DOHH2 (cell line): ENCODE results near the gene TEX29.

Source experiments
- H3F3A ChIP-seq: fragments of 200-600 bp; sonication (generic), shearing (Covaris generic); 2 replicates; pipeline ENCODE4 v1.6.0; 2016; ENCODE audit warnings: antibody characterized with exemption, mild to moderate bottlenecking; ENCODE audit not compliant: control insufficient read depth, insufficient read depth
- H3K27ac ChIP-seq: fragments of 200-600 bp; sonication (generic); 2 replicates; pipeline ENCODE4 v1.5.1; 2014; ENCODE audit warnings: low read depth, mild to moderate bottlenecking, low read length, moderate library complexity
- H3K27me3 ChIP-seq: fragments of 200-600 bp; sonication (generic); 2 replicates; pipeline ENCODE4 v1.6.1; 2014; ENCODE audit warnings: mild to moderate bottlenecking, low read length, mixed read lengths; ENCODE audit not compliant: control insufficient read depth
- H3K36me3 ChIP-seq: fragments of 200-600 bp; sonication (generic); 2 replicates; pipeline ENCODE4 v1.6.1; 2014; ENCODE audit warnings: mild to moderate bottlenecking, low read length, moderate library complexity, mixed read lengths; ENCODE audit not compliant: control insufficient read depth
- H3K4me1 ChIP-seq: fragments of 200-600 bp; sonication (generic); 2 replicates; pipeline ENCODE4 v1.6.1; 2014; ENCODE audit warnings: mild to moderate bottlenecking, low read length, mixed read lengths; ENCODE audit not compliant: control insufficient read depth
- H3K4me2 ChIP-seq: fragments of 200-600 bp; sonication (generic); 2 replicates; pipeline ENCODE4 v1.6.0; 2014; ENCODE audit warnings: mild to moderate bottlenecking, low read length, moderate library complexity
- H3K4me3 ChIP-seq: fragments of 200-600 bp; sonication (generic); 2 replicates; pipeline ENCODE4 v1.5.1; 2014; ENCODE audit warnings: mild to moderate bottlenecking, low read length, mixed read lengths
- H3K79me2 ChIP-seq: fragments of 200-600 bp; sonication (generic); 2 replicates; pipeline ENCODE4 v1.6.1; 2014; ENCODE audit warnings: mild to moderate bottlenecking, low read length, mixed read lengths; ENCODE audit not compliant: control insufficient read depth
- H3K9me2 ChIP-seq: fragments of 200-600 bp; sonication (generic); replicated peaks from 2 replicates; pipeline ENCODE4 v1.6.1; 2014; ENCODE audit warnings: mild to moderate bottlenecking, low read length, mixed read lengths; ENCODE audit not compliant: control insufficient read depth
- H3K9me3 ChIP-seq: fragments of 200-600 bp; sonication (generic); 2 replicates; pipeline ENCODE4 v1.6.1; 2014; ENCODE audit warnings: antibody characterized with exemption, low read length, mixed read lengths; ENCODE audit not compliant: control insufficient read depth, insufficient read depth
- H4K20me1 ChIP-seq: fragments of 200-600 bp; sonication (generic); 2 replicates; pipeline ENCODE4 v1.6.0; 2014; ENCODE audit warnings: low read depth, mild to moderate bottlenecking, antibody characterized with exemption, low read length, moderate library complexity; ENCODE audit not compliant: control insufficient read depth, insufficient read depth
- EZH2phosphoT487 ChIP-seq: fragments of 200-600 bp; sonication (generic); IDR thresholded peaks from 2 replicates; pipeline ENCODE4 v1.6.1; 2017; ENCODE audit warnings: borderline replicate concordance, mild to moderate bottlenecking, antibody characterized with exemption, low read length, moderate library complexity, mixed read lengths
- TF ChIP-seq, protein P1 (sequence below): fragments of 200-600 bp; sonication (generic); IDR thresholded peaks from one replicate; pipeline ENCODE4 v1.5.1; 2014; ENCODE audit warnings: antibody characterized with exemption, mild to moderate bottlenecking, low read depth, low read length; ENCODE audit not compliant: poor library complexity, severe bottlenecking

Gene TEX29

GRCh38 chr13:111328574-111329410 lies 8.3 kb downstream of the TEX29 start:
- no peaks in the 10 kb centered on the region for H3K9me2 ChIP-seq
- no peaks in the 10 kb centered on the region for H3K9me3 ChIP-seq
- TF ChIP-seq EZH2phosphoT487: no peak
- TF ChIP-seq, protein P1, sequence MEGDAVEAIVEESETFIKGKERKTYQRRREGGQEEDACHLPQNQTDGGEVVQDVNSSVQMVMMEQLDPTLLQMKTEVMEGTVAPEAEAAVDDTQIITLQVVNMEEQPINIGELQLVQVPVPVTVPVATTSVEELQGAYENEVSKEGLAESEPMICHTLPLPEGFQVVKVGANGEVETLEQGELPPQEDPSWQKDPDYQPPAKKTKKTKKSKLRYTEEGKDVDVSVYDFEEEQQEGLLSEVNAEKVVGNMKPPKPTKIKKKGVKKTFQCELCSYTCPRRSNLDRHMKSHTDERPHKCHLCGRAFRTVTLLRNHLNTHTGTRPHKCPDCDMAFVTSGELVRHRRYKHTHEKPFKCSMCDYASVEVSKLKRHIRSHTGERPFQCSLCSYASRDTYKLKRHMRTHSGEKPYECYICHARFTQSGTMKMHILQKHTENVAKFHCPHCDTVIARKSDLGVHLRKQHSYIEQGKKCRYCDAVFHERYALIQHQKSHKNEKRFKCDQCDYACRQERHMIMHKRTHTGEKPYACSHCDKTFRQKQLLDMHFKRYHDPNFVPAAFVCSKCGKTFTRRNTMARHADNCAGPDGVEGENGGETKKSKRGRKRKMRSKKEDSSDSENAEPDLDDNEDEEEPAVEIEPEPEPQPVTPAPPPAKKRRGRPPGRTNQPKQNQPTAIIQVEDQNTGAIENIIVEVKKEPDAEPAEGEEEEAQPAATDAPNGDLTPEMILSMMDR: no peak
- H3K4me3 ChIP-seq: no peak overlapping the region
- no peaks in the 10 kb centered on the region for H3K79me2 ChIP-seq
- H3K27me3 ChIP-seq: no peaks in the 10 kb centered on the region
- H3F3A ChIP-seq: no peaks in the 10 kb centered on the region
- H3K27ac ChIP-seq: no peak overlapping the region
- no peaks in the 10 kb centered on the region for H3K36me3 ChIP-seq
- no peaks in the 10 kb centered on the region for H4K20me1 ChIP-seq
- no peaks in the 10 kb centered on the region for H3K4me1 ChIP-seq
- H3K4me2 ChIP-seq: no peak overlapping the region

GRCh38 chr13:111329641-111330040 lies 9.2 kb downstream of the TEX29 start:
- Histone ChIP-seq H3K36me3 (no peaks in the 10 kb centered on the region), H3K27ac (no peak overlapping the region), H3K4me3 (no peak overlapping the region), H3K79me2 (no peaks in the 10 kb centered on the region), H3K4me1 (no peaks in the 10 kb centered on the region), H3K4me2 (no peak overlapping the region), H3K27me3 (no peaks in the 10 kb centered on the region), H4K20me1 (no peaks in the 10 kb centered on the region), H3K9me2 (no peaks in the 10 kb centered on the region), H3K9me3 (no peaks in the 10 kb centered on the region), H3F3A (no peaks in the 10 kb centered on the region)
- no peak for TF ChIP-seq EZH2phosphoT487
- TF ChIP-seq, protein P1: no peak

DNA sequence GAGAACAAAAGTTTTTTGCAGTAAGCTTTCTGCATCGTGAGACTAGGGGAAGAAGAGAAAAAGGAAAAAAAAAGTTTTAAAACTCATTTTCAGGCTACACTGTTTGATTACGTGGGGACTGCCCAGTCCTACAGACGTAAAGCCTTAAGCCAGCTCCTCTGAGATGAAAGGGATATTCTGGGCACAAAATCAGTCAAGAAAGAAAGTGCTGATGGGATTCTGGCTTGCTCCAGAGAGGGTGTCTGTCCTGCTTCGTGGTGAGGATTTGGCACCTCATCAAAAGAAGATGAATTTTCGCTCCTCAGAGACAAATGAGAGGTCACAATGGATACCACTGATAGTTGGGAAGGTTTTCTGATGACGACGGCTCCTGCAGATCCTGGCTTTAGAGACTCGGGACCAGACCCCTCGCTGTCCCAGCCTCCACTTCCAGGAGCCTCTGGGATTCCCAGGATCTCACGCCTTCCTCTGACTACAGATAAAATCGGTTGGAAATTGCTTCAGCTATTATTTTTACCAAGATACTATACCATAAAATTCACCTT lies 9.7 kb downstream of the TEX29 start:
- H3K27me3 ChIP-seq: no peaks in the 10 kb centered on the region
- no peaks in the 10 kb centered on the region for H3K4me1 ChIP-seq

More for the DNA sequence above, 9.7 kb downstream of the TEX29 start:
- Histone ChIP-seq H3K9me3 (no peaks in the 10 kb centered on the region), H3K9me2 (no peaks in the 10 kb centered on the region), H3K4me2 (no peak overlapping the region), H3K4me3 (no peak overlapping the region), H3K27ac (no peak overlapping the region), H4K20me1 (no peaks in the 10 kb centered on the region), H3F3A (no peaks in the 10 kb centered on the region), H3K79me2 (no peaks in the 10 kb centered on the region), H3K36me3 (no peaks in the 10 kb centered on the region)
- no peak for TF ChIP-seq EZH2phosphoT487
- TF ChIP-seq, protein P1: no peak
